RWPE2 (cell line): ENCODE results near the gene ZBP1.
A peak's percentile ranks its signal among the peaks of the same experiment; 100 is the strongest.

Source experiments
- ATAC-seq: fragments of 200-7000 bp; cut with Tn5 transposase; 3 replicates; pipeline ENCODE4 v1.9.1; 2021; ENCODE audit warnings: low read depth
- DNase-seq: peaks from one replicate; pipeline ENCODE4 v3.0.0-alpha.2; 2020; ENCODE audit warnings: low spot score
- H3K27ac ChIP-seq: fragments of 450-650 bp; 2 replicates; pipeline ENCODE4 v1.5.1; 2017; ENCODE audit warnings: mild to moderate bottlenecking; ENCODE audit not compliant: poor library complexity, severe bottlenecking
- H3K27me3 ChIP-seq: fragments of 250-450 bp; sonication (Bioruptor Pico); 2 replicates; pipeline ENCODE4 v1.5.1; 2021; ENCODE audit warnings: mild to moderate bottlenecking, moderate library complexity; ENCODE audit not compliant: insufficient read depth, poor library complexity, severe bottlenecking
- H3K36me3 ChIP-seq: fragments of 250-450 bp; sonication (Bioruptor Pico); 2 replicates; pipeline ENCODE4 v1.5.1; 2020; ENCODE audit warnings: low read depth, mild to moderate bottlenecking, moderate library complexity
- H3K4me1 ChIP-seq: fragments of 250-450 bp; sonication (Bioruptor Pico); 2 replicates; pipeline ENCODE4 v1.5.1; 2021; ENCODE audit warnings: mild to moderate bottlenecking, moderate library complexity; ENCODE audit not compliant: insufficient read depth, poor library complexity, severe bottlenecking
- H3K4me3 ChIP-seq: fragments of 250-450 bp; sonication (Bioruptor Pico); 2 replicates; pipeline ENCODE4 v1.5.1; 2021; ENCODE audit warnings: mild to moderate bottlenecking, moderate library complexity; ENCODE audit not compliant: severe bottlenecking
- H3K9me3 ChIP-seq: fragments of 250-450 bp; sonication (Bioruptor Pico); 2 replicates; pipeline ENCODE4 v1.5.1; 2021; ENCODE audit warnings: mild to moderate bottlenecking, moderate library complexity; ENCODE audit not compliant: severe bottlenecking
- TF ChIP-seq, protein P1 (sequence below): fragments of 450-650 bp; IDR thresholded peaks from one replicate; pipeline ENCODE4 v1.5.1; 2017; ENCODE audit warnings: mild to moderate bottlenecking, moderate library complexity; ENCODE audit not compliant: poor library complexity, severe bottlenecking

The ZBP1 gene

DNA sequence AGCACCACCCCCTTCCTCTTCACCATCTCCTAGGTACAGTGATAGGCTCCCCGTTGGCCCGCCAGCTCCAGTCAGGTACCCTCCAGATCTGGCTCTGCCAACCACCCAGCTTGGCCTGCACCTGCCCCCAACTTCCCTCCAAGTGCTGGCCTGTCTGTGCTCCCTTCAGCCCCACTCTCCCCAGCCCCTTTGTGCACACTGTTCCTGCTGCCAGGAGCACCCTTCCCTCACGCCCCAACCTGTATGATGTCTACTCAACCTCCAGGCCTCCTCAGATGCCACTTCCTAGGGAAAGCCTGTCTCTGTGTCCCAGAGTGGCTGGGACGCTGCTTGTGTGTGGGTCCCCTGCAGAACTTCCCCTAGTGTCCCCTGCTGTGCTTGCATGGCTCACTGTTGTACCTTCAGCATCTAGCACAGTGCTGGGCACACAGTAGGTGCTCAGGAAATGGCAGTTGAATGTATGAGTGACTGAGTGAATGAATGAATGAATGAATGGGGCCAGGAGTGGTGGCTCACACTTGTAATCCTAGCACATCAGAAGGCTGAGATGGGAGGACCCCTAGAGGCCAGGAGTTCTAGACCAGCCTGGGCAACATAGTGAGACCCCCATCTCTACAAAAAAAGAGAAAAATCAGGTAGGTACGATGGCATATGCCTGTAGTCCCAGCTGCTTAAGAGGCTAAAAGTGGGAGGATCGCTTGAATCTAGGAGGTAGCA, 3.0 kb downstream of the ZBP1 start:
- peaks cover 33% of the 10 kb centered on the region for H3K4me1 ChIP-seq
- H3K36me3 ChIP-seq, result no peaks in the 10 kb centered on the region
- H3K4me3 ChIP-seq, result no peak overlapping the region
- TF ChIP-seq, protein P1, sequence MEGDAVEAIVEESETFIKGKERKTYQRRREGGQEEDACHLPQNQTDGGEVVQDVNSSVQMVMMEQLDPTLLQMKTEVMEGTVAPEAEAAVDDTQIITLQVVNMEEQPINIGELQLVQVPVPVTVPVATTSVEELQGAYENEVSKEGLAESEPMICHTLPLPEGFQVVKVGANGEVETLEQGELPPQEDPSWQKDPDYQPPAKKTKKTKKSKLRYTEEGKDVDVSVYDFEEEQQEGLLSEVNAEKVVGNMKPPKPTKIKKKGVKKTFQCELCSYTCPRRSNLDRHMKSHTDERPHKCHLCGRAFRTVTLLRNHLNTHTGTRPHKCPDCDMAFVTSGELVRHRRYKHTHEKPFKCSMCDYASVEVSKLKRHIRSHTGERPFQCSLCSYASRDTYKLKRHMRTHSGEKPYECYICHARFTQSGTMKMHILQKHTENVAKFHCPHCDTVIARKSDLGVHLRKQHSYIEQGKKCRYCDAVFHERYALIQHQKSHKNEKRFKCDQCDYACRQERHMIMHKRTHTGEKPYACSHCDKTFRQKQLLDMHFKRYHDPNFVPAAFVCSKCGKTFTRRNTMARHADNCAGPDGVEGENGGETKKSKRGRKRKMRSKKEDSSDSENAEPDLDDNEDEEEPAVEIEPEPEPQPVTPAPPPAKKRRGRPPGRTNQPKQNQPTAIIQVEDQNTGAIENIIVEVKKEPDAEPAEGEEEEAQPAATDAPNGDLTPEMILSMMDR, result no peak
- no peaks in the 10 kb centered on the region for H3K27me3 ChIP-seq
- no peaks in the 10 kb centered on the region for H3K9me3 ChIP-seq
- ATAC-seq (no peak), DNase-seq (peak; percentile 74)
- H3K27ac ChIP-seq, result no peak overlapping the region

DNA sequence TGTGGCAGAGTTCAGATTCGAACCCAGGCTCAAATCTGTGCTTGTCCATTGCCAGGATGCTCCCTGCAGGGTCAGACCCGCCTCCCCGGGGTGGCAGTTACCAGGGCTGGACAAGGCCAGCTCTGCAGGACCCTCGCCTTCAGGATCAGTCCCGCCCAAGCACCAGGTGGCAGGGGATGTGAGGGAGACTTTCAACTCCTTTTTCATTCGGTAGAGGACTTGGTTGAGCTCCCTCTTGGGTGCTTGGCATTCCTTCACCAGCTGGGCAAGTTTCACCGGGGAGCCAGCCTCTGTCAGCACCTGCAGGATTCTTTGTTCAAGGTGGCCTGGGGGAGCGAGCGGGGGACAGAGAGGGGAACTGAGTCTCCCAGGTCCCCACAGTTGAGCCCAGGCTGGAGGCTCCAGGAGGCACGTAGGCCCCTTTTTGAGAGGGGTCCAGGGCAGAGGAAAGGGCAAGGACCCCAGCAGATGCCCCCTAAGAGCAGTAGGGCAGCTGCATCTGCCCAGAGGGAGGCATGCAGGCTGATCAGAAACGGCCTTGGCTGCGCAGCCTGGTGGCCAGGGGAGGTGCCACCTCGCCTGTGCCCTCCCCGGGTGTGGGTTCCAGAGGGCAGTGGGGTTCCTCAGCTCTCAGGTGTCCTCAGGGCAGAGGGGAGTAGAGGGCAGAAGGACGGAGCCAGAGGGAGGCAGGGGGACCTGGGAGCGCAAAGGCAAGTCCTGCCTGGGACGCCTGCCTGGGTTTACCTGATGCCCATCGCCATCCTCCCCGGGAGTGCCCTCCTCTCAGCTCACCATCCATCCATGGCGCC, 3.9 kb downstream of the ZBP1 start:
- no peaks in the 10 kb centered on the region for H3K27me3 ChIP-seq
- TF ChIP-seq, protein P1, result no peak
- peaks cover 25% of the 10 kb centered on the region for H3K4me1 ChIP-seq

DNA sequence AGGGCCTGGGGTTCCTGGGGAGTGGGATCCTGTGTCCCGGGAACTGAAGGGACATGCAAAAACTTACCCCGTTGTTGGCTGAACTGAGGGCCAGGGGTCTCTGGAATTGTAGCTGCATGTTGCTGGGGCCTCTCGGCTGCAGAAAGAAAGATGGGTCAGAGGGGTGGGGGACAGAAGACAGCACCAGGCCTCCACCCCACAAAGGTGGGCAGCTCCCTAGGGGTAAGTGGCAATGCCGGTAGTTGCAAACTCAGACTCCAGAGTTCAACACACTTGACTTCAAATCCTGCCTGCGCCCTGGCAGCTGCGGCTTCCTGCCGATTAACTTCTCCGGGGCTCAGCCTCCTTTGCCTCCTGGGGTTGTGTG, 4.8 kb downstream of the ZBP1 start:
- Histone ChIP-seq H3K27ac (no peak overlapping the region), H3K4me1 (peaks cover 15% of the 10 kb centered on the region), H3K4me3 (no peak overlapping the region), H3K9me3 (no peaks in the 10 kb centered on the region), H3K27me3 (no peaks in the 10 kb centered on the region), H3K36me3 (no peaks in the 10 kb centered on the region)
- ATAC-seq, result no peak
- TF ChIP-seq, protein P1, result no peak
- peak; percentile 76 for DNase-seq

More for the DNA sequence above, 3.9 kb downstream of the ZBP1 start:
- ATAC-seq, result no peak
- H3K9me3 ChIP-seq, result no peaks in the 10 kb centered on the region
- peak; percentile 84 for DNase-seq
- no peak overlapping the region for H3K4me3 ChIP-seq
- no peak overlapping the region for H3K27ac ChIP-seq
- H3K36me3 ChIP-seq, result no peaks in the 10 kb centered on the region

DNA sequence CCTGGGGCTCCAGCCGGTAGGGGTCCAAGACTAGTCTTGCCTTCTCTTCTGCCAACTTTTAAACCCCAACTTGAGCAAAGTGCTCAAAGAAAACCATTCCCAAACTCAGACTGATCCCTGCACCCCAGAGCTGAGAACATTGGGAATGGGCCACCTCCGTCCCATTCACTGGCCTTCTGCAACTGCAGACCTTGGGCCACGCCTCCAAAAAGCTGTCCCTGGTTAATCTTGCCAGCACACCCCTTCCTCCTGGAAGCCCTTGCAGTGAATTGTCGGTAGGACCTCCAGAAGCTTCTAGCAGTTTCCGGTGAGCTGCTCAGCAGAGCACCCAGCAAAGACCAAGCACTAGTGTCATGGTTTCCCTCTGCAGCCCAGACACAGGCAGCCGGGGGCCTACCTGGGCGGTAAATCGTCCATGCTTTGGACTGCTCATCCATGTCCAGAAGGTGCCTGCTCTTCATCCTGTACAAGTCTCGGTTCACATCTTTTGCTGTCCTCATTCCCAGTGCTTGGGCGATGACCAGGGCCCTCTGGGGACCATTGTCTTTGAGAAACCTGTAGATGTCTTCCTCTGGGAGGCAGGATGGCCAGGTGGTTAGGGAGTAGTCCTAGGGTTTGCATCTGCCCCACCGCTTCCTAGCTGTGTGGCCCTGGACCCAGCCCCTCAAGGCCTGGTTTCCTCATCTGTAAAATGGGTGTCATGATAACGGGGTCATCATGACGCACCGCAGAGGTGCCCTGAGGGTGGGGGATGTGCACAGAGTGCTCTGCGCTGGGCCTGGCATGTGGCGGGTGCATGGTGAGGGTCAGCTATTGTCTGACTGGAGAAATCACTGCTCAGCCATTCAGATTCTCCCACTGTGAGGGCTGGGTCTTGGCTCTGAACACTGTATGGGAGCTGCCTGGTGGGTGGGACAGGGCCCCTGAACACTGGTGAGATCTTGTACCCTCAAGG, 5.5 kb downstream of the ZBP1 start:
- TF ChIP-seq, protein P1, result no peak

More for the DNA sequence above, 5.5 kb downstream of the ZBP1 start:
- Histone ChIP-seq H3K4me1 (peaks cover 10% of the 10 kb centered on the region), H3K27me3 (peaks cover under 1% of the 10 kb centered on the region), H3K36me3 (no peaks in the 10 kb centered on the region), H3K9me3 (no peaks in the 10 kb centered on the region), H3K4me3 (no peak overlapping the region), H3K27ac (no peak overlapping the region)
- no peak for ATAC-seq
- DNase-seq, result peak; percentile 76
